Measurements from ENCODE around the gene IL10RA.
"Not testable (repeated sequence)": the region's sequence is repeated elsewhere in the genome, so short reads cannot be mapped to it uniquely, and the experiment has no call there.

IL10RA gene

GRCh38 chr11:117976445-117976844, 9.7 kb upstream of the IL10RA start:
- Histone ChIP-seq H3K4me1 (ENCODE audit: control insufficient read depth in 1 of 2, insufficient read depth in 1 of 2, low read depth in 1 of 2, low read length in 1 of 2) (peaks cover 22 to 24% of the 10 kb centered on the region in 2 experiments), H3K27me3 (no peaks in the 10 kb centered on the region), H3K27ac (no peak overlapping the region)

GRCh38 chr11:117977029-117977428, 9.2 kb upstream of the IL10RA start:
- H3K36me3 ChIP-seq, result no peaks in the 10 kb centered on the region
- no peak overlapping the region for H3K4me3 ChIP-seq (ENCODE audit: low read depth in 1 of 2, low read length in 1 of 2)
- TF ChIP-seq CTCF (IDR thresholded peaks at IDR 0.05), result no peak

More at GRCh38 chr11:117976445-117976844, 9.7 kb upstream of the IL10RA start:
- Histone ChIP-seq H3K4me3 (ENCODE audit: low read depth in 1 of 2, low read length in 1 of 2) (no peak overlapping the region), H3K9me3 (no peaks in the 10 kb centered on the region), H3K36me3 (no peaks in the 10 kb centered on the region)
- no peak for TF ChIP-seq CTCF (IDR thresholded peaks at IDR 0.05)

GRCh38 chr11:117977612-117978264, 8.5 kb upstream of the IL10RA start:
- peaks cover 22 to 24% of the 10 kb centered on the region in 2 experiments for H3K4me1 ChIP-seq (ENCODE audit: control insufficient read depth in 1 of 2, insufficient read depth in 1 of 2, low read depth in 1 of 2, low read length in 1 of 2)
- H3K4me3 ChIP-seq (ENCODE audit: low read depth in 1 of 2, low read length in 1 of 2); H3K36me3 ChIP-seq; H3K9me3 ChIP-seq; H3K27me3 ChIP-seq; H3K27ac ChIP-seq: not testable (repeated sequence)

More at GRCh38 chr11:117977029-117977428, 9.2 kb upstream of the IL10RA start:
- Histone ChIP-seq H3K4me1 (ENCODE audit: control insufficient read depth in 1 of 2, insufficient read depth in 1 of 2, low read depth in 1 of 2, low read length in 1 of 2) (peaks cover 22 to 24% of the 10 kb centered on the region in 2 experiments), H3K27me3 (no peaks in the 10 kb centered on the region), H3K27ac (no peak overlapping the region), H3K9me3 (no peaks in the 10 kb centered on the region)

GRCh38 chr11:117978291-117978910, 7.8 kb upstream of the IL10RA start:
- not testable (repeated sequence) for H3K36me3 ChIP-seq; H3K4me3 ChIP-seq (ENCODE audit: low read depth in 1 of 2, low read length in 1 of 2); H3K27me3 ChIP-seq; H3K9me3 ChIP-seq; H3K27ac ChIP-seq
- peaks cover 22 to 24% of the 10 kb centered on the region in 2 experiments for H3K4me1 ChIP-seq (ENCODE audit: control insufficient read depth in 1 of 2, insufficient read depth in 1 of 2, low read depth in 1 of 2, low read length in 1 of 2)

- no peak overlapping the region for H3K4me3 ChIP-seq (ENCODE audit: low read depth in 1 of 2, low read length in 1 of 2)
- no peak overlapping the region for H3K27ac ChIP-seq
- H3K4me1 ChIP-seq (ENCODE audit: control insufficient read depth in 1 of 2, insufficient read depth in 1 of 2, low read depth in 1 of 2, low read length in 1 of 2), result peaks cover 22 to 24% of the 10 kb centered on the region in 2 experiments
Measured at GRCh38 chr11:117978991-117979390, 7.2 kb upstream of the IL10RA start.

GRCh38 chr11:117979481-117980211, 6.5 kb upstream of the IL10RA start:
- no peaks in the 10 kb centered on the region for H3K9me3 ChIP-seq
- no peak for TF ChIP-seq CTCF (IDR thresholded peaks at IDR 0.05)
- H3K36me3 ChIP-seq, result no peaks in the 10 kb centered on the region
- H3K27ac ChIP-seq, result peak overlapping the region; percentile 54
- H3K27me3 ChIP-seq, result no peaks in the 10 kb centered on the region
- peaks cover 22 to 24% of the 10 kb centered on the region in 2 experiments for H3K4me1 ChIP-seq (ENCODE audit: control insufficient read depth in 1 of 2, insufficient read depth in 1 of 2, low read depth in 1 of 2, low read length in 1 of 2)
- no peak overlapping the region for H3K4me3 ChIP-seq (ENCODE audit: low read depth in 1 of 2, low read length in 1 of 2)

More at GRCh38 chr11:117978991-117979390, 7.2 kb upstream of the IL10RA start:
- no peaks in the 10 kb centered on the region for H3K36me3 ChIP-seq
- no peak for TF ChIP-seq CTCF (IDR thresholded peaks at IDR 0.05)
- H3K9me3 ChIP-seq, result no peaks in the 10 kb centered on the region
- no peaks in the 10 kb centered on the region for H3K27me3 ChIP-seq
